Progenitor cell of endocrine pancreas (in vitro differentiated cells): ENCODE data around the gene LINGO4. TPM values are rescaled to one million over a fixed set of nuclear protein-coding genes. Genes with fewer than 3 reads are reported as not detected.
A peak's percentile ranks its signal among the peaks of the same experiment; 100 is the strongest.

Source experiments
- DNase-seq: peaks from one replicate; pipeline ENCODE4 v3.0.0; 2021; ENCODE audit warnings: low spot score; ENCODE audit not compliant: unreplicated experiment
- H3K27ac Mint-ChIP-seq: 2 replicates; pipeline ENCODE4 v1.8.0; 2021; ENCODE audit warnings: mild to moderate bottlenecking, moderate library complexity, mixed read lengths
- H3K27me3 Mint-ChIP-seq: 2 replicates; pipeline ENCODE4 v1.8.0; 2021; ENCODE audit warnings: mixed read lengths
- H3K36me3 Mint-ChIP-seq: 2 replicates; pipeline ENCODE4 v1.8.0; 2022; ENCODE audit warnings: mixed read lengths; ENCODE audit not compliant: insufficient read depth
- H3K4me1 Mint-ChIP-seq: 2 replicates; pipeline ENCODE4 v1.8.0; 2021; ENCODE audit warnings: low read depth, mixed read lengths
- H3K4me3 Mint-ChIP-seq: 2 replicates; pipeline ENCODE4 v1.8.0; 2021; ENCODE audit warnings: low read depth, mild to moderate bottlenecking, moderate library complexity, mixed read lengths
- H3K9me3 Mint-ChIP-seq: 2 replicates; pipeline ENCODE4 v1.8.0; 2021; ENCODE audit warnings: low read depth, mixed read lengths
- total RNA-seq: library from RNA; stranded (reverse); gene quantifications from 2 replicates; pipeline ENCODE4 v1.2.1, GENCODE V29; 2021
- TF ChIP-seq, protein P1 (sequence below): fragments of 200-600 bp; sonication (generic); IDR thresholded peaks from one replicate; pipeline ENCODE4 v1.5.0; 2021; ENCODE audit warnings: antibody characterized with exemption, mild to moderate bottlenecking; ENCODE audit not compliant: unreplicated experiment

LINGO4 gene
- total RNA-seq, 1 donor from 2014 or later, result not detected

DNA sequence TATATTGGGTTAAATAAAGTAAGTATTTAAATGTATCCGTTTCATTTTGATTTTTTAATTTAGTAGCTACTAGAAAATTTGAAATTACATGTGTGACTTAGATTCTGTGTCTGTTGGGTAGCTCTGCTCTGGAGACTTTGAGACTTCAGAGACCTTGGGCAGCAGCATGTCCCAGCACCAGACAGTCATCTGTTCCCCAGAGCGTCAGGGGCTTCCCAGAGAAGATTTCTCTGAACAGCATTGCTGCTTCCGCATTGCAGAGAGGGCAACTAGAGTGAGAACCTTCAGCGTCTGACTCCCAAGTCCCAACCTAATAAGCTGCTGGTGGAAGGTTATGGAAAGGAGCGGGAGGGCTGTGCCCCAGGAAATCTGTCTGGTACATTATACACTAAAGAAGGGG is 6.6 kb downstream of the LINGO4 start:
- Mint-ChIP-seq H3K4me3 (no peak overlapping the region), H3K4me1 (no peaks in the 10 kb centered on the region), H3K27me3 (peaks cover 24% of the 10 kb centered on the region), H3K36me3 (no peaks in the 10 kb centered on the region), H3K9me3 (no peaks in the 10 kb centered on the region), H3K27ac (no peak overlapping the region)
- TF ChIP-seq, protein P1, sequence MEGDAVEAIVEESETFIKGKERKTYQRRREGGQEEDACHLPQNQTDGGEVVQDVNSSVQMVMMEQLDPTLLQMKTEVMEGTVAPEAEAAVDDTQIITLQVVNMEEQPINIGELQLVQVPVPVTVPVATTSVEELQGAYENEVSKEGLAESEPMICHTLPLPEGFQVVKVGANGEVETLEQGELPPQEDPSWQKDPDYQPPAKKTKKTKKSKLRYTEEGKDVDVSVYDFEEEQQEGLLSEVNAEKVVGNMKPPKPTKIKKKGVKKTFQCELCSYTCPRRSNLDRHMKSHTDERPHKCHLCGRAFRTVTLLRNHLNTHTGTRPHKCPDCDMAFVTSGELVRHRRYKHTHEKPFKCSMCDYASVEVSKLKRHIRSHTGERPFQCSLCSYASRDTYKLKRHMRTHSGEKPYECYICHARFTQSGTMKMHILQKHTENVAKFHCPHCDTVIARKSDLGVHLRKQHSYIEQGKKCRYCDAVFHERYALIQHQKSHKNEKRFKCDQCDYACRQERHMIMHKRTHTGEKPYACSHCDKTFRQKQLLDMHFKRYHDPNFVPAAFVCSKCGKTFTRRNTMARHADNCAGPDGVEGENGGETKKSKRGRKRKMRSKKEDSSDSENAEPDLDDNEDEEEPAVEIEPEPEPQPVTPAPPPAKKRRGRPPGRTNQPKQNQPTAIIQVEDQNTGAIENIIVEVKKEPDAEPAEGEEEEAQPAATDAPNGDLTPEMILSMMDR, result no peak
- DNase-seq, result no peak

DNA sequence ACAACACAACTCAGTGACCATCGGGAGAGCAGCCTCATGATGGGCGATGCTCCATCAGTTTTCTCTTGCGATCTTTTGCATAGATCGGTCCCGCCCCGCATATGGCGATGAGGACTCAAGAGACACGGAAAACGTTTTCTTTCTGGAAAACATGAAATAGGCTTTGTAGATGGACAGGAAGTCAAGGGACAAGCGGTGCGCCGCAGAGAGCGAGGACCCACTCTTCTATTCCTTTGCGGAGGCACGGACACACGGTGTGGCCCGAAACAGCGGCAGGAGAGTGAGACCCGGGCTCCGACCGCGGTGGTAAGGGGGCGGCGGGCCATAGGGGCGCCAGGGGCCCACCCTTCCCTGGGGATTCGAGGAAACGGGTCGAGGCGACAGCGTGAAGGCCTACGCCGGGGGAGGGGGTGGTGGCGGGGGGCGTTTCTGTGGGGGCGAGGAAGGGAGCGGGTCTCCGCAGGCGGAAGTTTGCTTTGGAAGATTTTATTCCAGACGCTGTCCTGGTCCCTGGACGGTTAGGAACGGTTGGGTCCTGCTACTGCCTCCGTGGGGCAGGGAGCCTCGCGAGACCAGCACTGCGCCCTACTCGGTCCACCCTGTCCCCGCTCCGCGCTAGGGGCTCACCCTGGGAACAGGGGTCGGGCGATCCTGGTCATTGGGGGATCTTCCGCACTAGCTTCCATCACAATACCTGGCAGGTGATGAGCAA is 14.1 kb downstream of the LINGO4 start:
- TF ChIP-seq, protein P1, result no peak
- H3K4me1 Mint-ChIP-seq, result peaks cover 7% of the 10 kb centered on the region
- H3K4me3 Mint-ChIP-seq, result peak overlapping the region; percentile 86
- DNase-seq, result peak; percentile 18
- peak overlapping the region; percentile 96 for H3K27ac Mint-ChIP-seq
- H3K36me3 Mint-ChIP-seq, result no peaks in the 10 kb centered on the region
- no peaks in the 10 kb centered on the region for H3K27me3 Mint-ChIP-seq
- no peaks in the 10 kb centered on the region for H3K9me3 Mint-ChIP-seq

DNA sequence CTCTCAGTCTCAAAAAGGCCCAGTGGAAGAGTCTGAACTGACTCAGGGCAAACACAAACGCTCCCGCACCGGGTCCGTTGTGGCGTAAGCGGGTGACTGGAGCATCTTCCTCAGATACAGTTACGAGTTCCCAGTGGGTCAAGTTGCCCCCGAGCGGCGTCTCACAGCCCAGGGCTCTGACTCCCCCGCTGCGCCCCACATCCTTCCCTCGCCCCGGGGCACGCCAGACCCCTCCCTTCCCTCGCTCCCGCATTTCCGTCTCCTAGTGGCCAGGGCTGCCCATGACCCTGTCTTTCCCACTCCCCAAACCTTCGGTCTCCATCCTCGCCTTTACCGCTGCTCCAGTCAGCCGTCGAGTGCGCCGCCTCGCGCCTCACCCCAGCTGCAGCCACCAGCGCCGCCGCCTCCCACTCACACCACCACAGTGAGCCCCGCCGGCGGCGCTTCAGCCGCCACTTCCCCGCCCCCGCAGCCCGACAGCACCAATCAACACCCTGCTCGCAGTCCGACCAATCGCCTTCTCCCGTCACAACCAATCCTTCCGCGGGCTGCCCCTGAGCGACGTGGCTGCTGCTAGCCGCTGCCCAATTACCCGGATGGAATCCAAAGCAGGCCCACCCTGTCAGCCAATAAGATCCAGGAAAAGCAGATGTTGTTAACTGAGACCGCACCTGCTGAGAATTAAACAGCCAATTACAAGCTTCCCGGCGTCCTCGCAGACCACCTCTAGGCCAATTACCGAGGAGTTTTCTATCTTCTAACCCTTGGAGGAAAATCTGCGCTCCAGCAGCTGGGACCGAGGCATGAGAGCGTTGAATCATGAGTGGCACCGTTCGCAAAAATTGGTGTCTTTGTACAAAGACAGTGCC is 14.9 kb downstream of the LINGO4 start, which contains the start of gene TDRKH:
TSS of gene TDRKH (minus strand) at position 430 of the 869 bp plus-strand sequence. CDS start 7,478 bp downstream, outside the sequence.
- Mint-ChIP-seq H3K4me3 (peak within 1 kb of the TSS; percentile 86), H3K27me3 (no peaks in the 10 kb centered on the region), H3K27ac (peak within 1 kb of the TSS; percentile 96), H3K36me3 (no peaks in the 10 kb centered on the region), H3K9me3 (no peaks in the 10 kb centered on the region), H3K4me1 (peaks cover 7% of the 10 kb centered on the region)
- DNase-seq, result peak; percentile 95
- TF ChIP-seq, protein P1, result peak; percentile 43

DNA sequence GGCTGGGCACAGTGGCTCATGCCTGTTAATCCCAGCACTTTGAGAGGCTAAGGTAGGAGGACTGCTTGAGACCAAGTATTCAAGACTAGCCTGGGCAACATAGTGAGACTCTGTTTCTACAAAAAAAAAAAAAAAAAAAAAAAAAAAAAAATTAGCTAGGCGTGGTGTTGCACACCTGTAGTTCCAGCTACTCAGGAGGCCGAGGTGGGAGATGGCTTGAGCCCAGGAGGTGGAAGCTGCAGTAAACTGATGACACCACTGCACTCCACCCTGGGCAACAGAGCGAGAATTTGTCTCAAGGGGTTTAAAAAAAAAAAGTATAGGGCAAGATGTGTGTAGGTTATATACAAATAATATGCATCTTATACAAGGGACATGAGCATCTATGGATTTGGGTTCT is 17.5 kb downstream of the LINGO4 start:
- Mint-ChIP-seq H3K9me3 (no peaks in the 10 kb centered on the region), H3K27ac (no peak overlapping the region), H3K4me1 (peaks cover 7% of the 10 kb centered on the region), H3K27me3 (no peaks in the 10 kb centered on the region), H3K4me3 (no peak overlapping the region), H3K36me3 (no peaks in the 10 kb centered on the region)
- TF ChIP-seq, protein P1, result no peak
- DNase-seq, result no peak

DNA sequence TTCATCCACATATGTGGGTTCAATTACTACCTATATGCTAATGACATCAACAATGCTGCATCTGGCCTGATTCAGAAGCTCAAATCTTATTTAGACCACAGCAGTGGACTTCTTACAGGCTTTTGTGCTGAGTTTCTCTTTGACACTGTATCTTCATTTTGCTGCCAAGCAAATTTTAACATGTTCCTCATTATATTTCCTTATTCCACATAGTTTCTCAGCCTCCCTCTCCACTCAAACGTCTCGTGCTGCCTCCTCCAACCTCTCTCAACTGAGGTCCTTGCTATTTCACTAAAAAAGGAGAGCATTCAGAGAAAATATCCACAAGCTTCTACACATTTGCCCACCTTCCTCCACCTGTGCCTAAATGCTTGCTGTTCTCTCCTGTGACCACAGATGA is 21.4 kb downstream of the LINGO4 start:
- TF ChIP-seq, protein P1, result no peak
- no peaks in the 10 kb centered on the region for H3K9me3 Mint-ChIP-seq
- H3K4me1 Mint-ChIP-seq, result no peaks in the 10 kb centered on the region
- H3K27ac Mint-ChIP-seq, result no peak overlapping the region
- H3K36me3 Mint-ChIP-seq, result peaks cover 4% of the 10 kb centered on the region
- no peak for DNase-seq
- no peaks in the 10 kb centered on the region for H3K27me3 Mint-ChIP-seq
- no peak overlapping the region for H3K4me3 Mint-ChIP-seq
